NCI-H69 (cell line): ENCODE data around the gene UGT3A2.

ENCODE experiments used
- DNase-seq: peaks from one replicate; lab custom pipeline; 2025; lab: John Stamatoyannopoulos, UW

UGT3A2 gene

DNA sequence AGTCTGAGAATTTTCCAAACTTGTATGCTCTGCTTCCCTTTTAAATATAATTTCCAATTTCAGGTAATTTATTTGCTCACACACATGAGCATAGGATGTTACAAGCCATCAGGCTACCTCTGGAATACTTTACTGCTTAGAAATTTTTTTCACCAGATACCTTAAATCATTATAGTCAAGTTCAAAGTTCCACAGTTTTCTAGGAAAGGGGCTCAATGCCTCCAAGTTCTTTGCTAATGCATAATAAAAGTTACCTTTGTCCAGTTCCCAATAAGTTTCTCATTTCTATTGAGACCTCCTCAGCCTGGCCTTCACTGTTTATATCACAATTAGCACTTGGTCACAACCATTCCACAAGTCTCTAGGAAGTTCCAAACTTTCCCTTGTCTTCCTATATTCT, 59.3 kb downstream of the UGT3A2 start:
- no peak for DNase-seq

DNA sequence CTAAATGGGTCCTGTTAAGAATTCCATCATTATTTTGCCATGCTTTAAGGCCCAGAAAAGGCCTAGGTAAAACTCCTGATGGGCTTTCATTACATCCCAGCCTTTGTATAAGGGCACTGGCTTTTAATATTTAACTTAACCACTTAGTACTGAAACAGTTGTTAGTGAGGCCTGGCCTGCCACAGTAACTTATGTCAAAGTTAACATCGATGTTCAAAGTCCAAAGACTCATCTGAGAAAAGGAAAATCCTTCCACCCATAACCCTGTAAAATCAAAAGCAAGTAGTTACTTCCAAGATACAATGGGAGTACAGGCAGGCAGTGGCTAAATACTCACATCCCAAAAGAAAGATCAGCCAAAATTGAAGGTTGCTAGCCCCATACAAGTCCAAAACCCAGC, 60.5 kb downstream of the UGT3A2 start:
- DNase-seq: no peak

DNA sequence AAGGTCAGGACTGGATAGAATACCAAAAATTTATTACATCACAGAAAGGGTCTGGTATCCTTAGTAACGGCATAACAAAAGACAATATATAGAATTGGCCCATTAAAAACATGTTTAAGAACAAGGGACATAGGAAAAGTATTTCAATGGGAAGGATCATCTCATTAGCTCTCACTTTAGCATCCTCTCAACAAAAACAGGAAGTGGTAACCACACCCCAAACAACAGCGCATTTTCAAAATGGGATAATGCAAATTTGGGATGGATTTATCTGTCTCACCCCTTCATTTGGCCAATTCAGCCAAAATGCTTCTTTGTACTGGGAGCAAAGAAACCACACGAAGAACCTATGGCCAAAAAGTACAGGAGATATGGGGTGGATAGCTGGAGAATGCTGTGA, 65.7 kb downstream of the UGT3A2 start:
- no peak for DNase-seq

- DNase-seq: no peak
Observed at GRCh38 chr5:35999547-35999946, 67.1 kb downstream of the UGT3A2 start.

GRCh38 chr5:35996076-35996475, 70.6 kb downstream of the UGT3A2 start:
- no peak for DNase-seq

DNA sequence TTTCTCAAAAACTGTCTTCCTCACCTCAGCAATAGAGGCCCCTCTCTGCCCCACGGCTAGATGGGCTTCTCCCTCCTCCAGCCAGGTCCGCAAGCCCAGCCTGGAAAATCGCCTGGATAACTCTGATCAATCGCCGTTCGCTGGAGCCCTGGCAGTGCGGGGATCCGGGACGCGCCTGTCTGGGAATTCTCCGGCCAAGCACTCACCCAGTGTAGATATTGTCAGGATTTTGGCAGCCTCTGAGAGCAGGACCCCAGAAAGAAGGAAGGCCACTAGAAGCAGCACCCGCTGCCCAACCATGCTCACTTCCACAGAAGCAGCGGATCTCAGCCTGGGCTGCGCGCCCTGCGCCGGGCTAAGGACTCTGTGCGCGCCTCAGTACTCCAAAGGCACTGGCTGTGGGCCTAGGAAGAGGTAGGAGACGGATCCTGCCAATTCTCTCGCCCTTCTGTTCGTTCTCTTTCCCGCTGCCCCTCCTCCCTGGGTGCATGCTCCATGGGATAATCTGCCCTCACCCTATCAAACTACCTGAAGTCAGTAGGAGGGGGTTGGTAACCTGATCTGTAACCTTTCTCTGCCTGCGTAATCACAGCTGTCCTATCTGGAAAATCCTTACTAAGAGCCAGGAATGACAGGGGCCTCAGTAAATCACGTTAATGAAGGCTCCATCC, 75.6 kb downstream of the UGT3A2 start, which contains the start of gene UGT3A1:
Gene UGT3A1 (minus strand): TSS at position 450 of the 671 bp plus-strand sequence. CDS start 150 bp downstream, at position 300.
- DNase-seq: peak; percentile 61

GRCh38 chr5:35990520-35990919, 76.2 kb downstream of the UGT3A2 start:
- DNase-seq: no peak

- DNase-seq: no peak
Observed at GRCh38 chr5:35988529-35988928, 78.2 kb downstream of the UGT3A2 start.

- DNase-seq: no peak
Observed at GRCh38 chr5:35987776-35988175, 78.9 kb downstream of the UGT3A2 start.
